ENCODE results near the gene STXBP2. TPM values are rescaled to one million over a fixed set of nuclear protein-coding genes. Genes with fewer than 3 reads are reported as not detected.

The STXBP2 gene
- total RNA-seq, 1 experiment from 2014 or later: 133 TPM

GRCh38 chr19:7670150-7670783 is 33.4 kb downstream of the STXBP2 start:
- Histone ChIP-seq H3K36me3 (ENCODE audit: low read depth, low read length) (no peaks in the 10 kb centered on the region), H3K9me3 (ENCODE audit: low read length) (no peaks in the 10 kb centered on the region), H3K27ac (ENCODE audit: low read length) (no peak overlapping the region), H3F3A (ENCODE audit: low read length, unreplicated experiment) (no peaks in the 10 kb centered on the region), H3K4me2 (ENCODE audit: low read length) (no peak overlapping the region), H3K9me2 (replicated peaks; ENCODE audit: low read length) (no peaks in the 10 kb centered on the region), H4K20me1 (ENCODE audit: low read length) (no peaks in the 10 kb centered on the region), H2AFZ (ENCODE audit: low read length) (0 out of 2 replicates have a peak overlapping the region, but pooled peaks have one; percentile 30), H3K4me1 (ENCODE audit: insufficient read depth, low read length) (no peaks in the 10 kb centered on the region), H3K27me3 (ENCODE audit: low read length) (peaks cover 8% of the 10 kb centered on the region; the same call in 1 of the 2 replicates), H3K9ac (ENCODE audit: low read length) (no peak overlapping the region), H3K79me2 (ENCODE audit: low read length) (no peaks in the 10 kb centered on the region), H3K4me3 (ENCODE audit: low read length) (no peak overlapping the region)
- TF ChIP-seq EZH2phosphoT487 (IDR thresholded peaks at IDR 0.05; ENCODE audit: borderline replicate concordance, low read length): no peak
- no peak for TF ChIP-seq EZH2 (IDR thresholded peaks at IDR 0.05; ENCODE audit: low read length, unreplicated experiment)
- TF ChIP-seq CTCF (conservative IDR thresholded peaks at IDR 0.05; ENCODE audit: low read depth, low read length): no peak
- BruUV-seq (replicated peaks): no TSS peak
- CTCF ChIA-PET: interaction anchor here (1.2 kb wide), 1 partner anchor 11 kb away, joined by 5 read pairs; the partner anchor contains the start of gene TRAPPC5
- POLR2A ChIA-PET (ENCODE audit: unreplicated experiment): no interaction called here
- intact Hi-C loops (cut with micrococcal nuclease): no loop called here
- DNase-seq (no peak), ATAC-seq (no peak)

- POLR2A ChIA-PET (ENCODE audit: unreplicated experiment): no interaction called here
- BruUV-seq (replicated peaks): no TSS peak
Observed at GRCh38 chr19:7670790-7671189, 33.9 kb downstream of the STXBP2 start.

More at GRCh38 chr19:7670790-7671189, 33.9 kb downstream of the STXBP2 start:
- Histone ChIP-seq H3K27me3 (ENCODE audit: low read length) (peaks cover 8% of the 10 kb centered on the region; the same call in 1 of the 2 replicates), H3F3A (ENCODE audit: low read length, unreplicated experiment) (no peaks in the 10 kb centered on the region), H2AFZ (ENCODE audit: low read length) (no peak overlapping the region), H3K4me3 (ENCODE audit: low read length) (no peak overlapping the region), H4K20me1 (ENCODE audit: low read length) (no peaks in the 10 kb centered on the region), H3K27ac (ENCODE audit: low read length) (no peak overlapping the region), H3K4me2 (ENCODE audit: low read length) (no peak overlapping the region), H3K79me2 (ENCODE audit: low read length) (no peaks in the 10 kb centered on the region), H3K9me2 (replicated peaks; ENCODE audit: low read length) (no peaks in the 10 kb centered on the region), H3K36me3 (ENCODE audit: low read depth, low read length) (no peaks in the 10 kb centered on the region), H3K4me1 (ENCODE audit: insufficient read depth, low read length) (no peaks in the 10 kb centered on the region), H3K9me3 (ENCODE audit: low read length) (no peaks in the 10 kb centered on the region), H3K9ac (ENCODE audit: low read length) (no peak overlapping the region)
- no peak for TF ChIP-seq CTCF (conservative IDR thresholded peaks at IDR 0.05; ENCODE audit: low read depth, low read length)
- TF ChIP-seq EZH2phosphoT487 (IDR thresholded peaks at IDR 0.05; ENCODE audit: borderline replicate concordance, low read length): no peak
- TF ChIP-seq EZH2 (IDR thresholded peaks at IDR 0.05; ENCODE audit: low read length, unreplicated experiment): no peak
- DNase-seq (no peak), ATAC-seq (no peak)
- CTCF ChIA-PET: no interaction called here
- intact Hi-C loops (cut with micrococcal nuclease): no loop called here

Data from PC-3 (cell line).